Lower leg skin (tissue), 4 donors: ENCODE measurements around the gene NEURL1B. TPM values are rescaled to one million over a fixed set of nuclear protein-coding genes. Genes with fewer than 3 reads are reported as not detected.

Experiments used
- DNase-seq, 2 donors: peaks; one replicate each; pipeline ENCODE4 v3.0.0-alpha.2; 2019; ENCODE audit warnings: low spot score in 2 of 2
- H3K4me3 ChIP-seq: fragments of 200-600 bp; sonication (generic); 2 replicates; pipeline ENCODE4 v1.5.1; 2017; ENCODE audit warnings: mild to moderate bottlenecking, low read depth; ENCODE audit not compliant: poor library complexity, severe bottlenecking
- CTCF ChIP-seq, 3 donors: fragments of 450-650 bp; IDR thresholded peaks; one replicate each; pipeline ENCODE4 v1.5.1; 2016; ENCODE audit warnings: antibody characterized with exemption in 3 of 3, mild to moderate bottlenecking in 3 of 3, moderate library complexity in 2 of 3
- POLR2A ChIP-seq, 2 donors: fragments of 450-650 bp; IDR thresholded peaks; one replicate each; pipeline ENCODE4 v1.6.1; 2016 to 2017; ENCODE audit warnings: antibody characterized with exemption in 2 of 2, mild to moderate bottlenecking in 1 of 2, moderate library complexity in 1 of 2
- WGBS, 2 donors: methylation state at CpG; one replicate each; pipeline ENCODE4 v1.1.5; 2018; 5-methylcytosine and 5-hydroxymethylcytosine counted together
- intact Hi-C: fragments of 100-400 bp; cut with DNase I; formaldehyde crosslinking; loops from one replicate; pipeline ENCODE4 v1.15.0; 2023; ENCODE audit warnings: low total_unique reads
- total RNA-seq, 4 donors: library from RNA; depleted of rRNA; stranded (reverse); fragments of >200 nt; gene quantifications; one replicate each; pipeline ENCODE4 v1.1.0, GENCODE V29; 2016

The NEURL1B gene
- total RNA-seq, 4 donors from 2014 or later = 12.5 to 34.8 (median 20.9) TPM

GRCh38 chr5:172717481-172718195 is 76.6 kb downstream of the NEURL1B start:
- intact Hi-C loops = loop anchor here (5.0 kb wide), 2 partner anchors 55 to 580 kb away; partner anchors contain the start of gene DUSP1
- 74% methylated on average over 16 of the region's 16 CpGs for WGBS, 2 donors
- TF ChIP-seq CTCF (IDR thresholded peaks at IDR 0.05) (no peak), POLR2A (IDR thresholded peaks at IDR 0.05) (no peak)

GRCh38 chr5:172718527-172719114 is 77.6 kb downstream of the NEURL1B start:
- no peak for DNase-seq
- no peak for TF ChIP-seq CTCF (IDR thresholded peaks at IDR 0.05)
- H3K4me3 ChIP-seq = no peak overlapping the region
- intact Hi-C loops = loop anchor here (5.0 kb wide), 2 partner anchors 54 to 579 kb away; partner anchors contain the start of gene DUSP1
- WGBS, 2 donors = 94 to 96% methylated on average over 3 of the region's 3 CpGs

More at GRCh38 chr5:172717481-172718195, 76.6 kb downstream of the NEURL1B start:
- no peak overlapping the region for H3K4me3 ChIP-seq
- no peak for DNase-seq

GRCh38 chr5:172719211-172719610 is 78.1 kb downstream of the NEURL1B start:
- intact Hi-C loops = loop anchor here (5.0 kb wide), 2 partner anchors 53 to 578 kb away; partner anchors contain the start of gene DUSP1
- TF ChIP-seq POLR2A (IDR thresholded peaks at IDR 0.05) = no peak
- TF ChIP-seq CTCF (IDR thresholded peaks at IDR 0.05) = no peak
- no peak for DNase-seq
- 77 to 82% methylated on average over 4 of the region's 4 CpGs for WGBS, 2 donors
- H3K4me3 ChIP-seq = no peak overlapping the region

GRCh38 chr5:172720655-172721054 is 79.6 kb downstream of the NEURL1B start:
- intact Hi-C loops = no loop called here
- WGBS, 2 donors = 73 to 77% methylated on average over 5 of the region's 5 CpGs
- no peak for DNase-seq
- no peak for TF ChIP-seq CTCF (IDR thresholded peaks at IDR 0.05)
- TF ChIP-seq POLR2A (IDR thresholded peaks at IDR 0.05) = no peak
- no peak overlapping the region for H3K4me3 ChIP-seq

- H3K4me3 ChIP-seq = no peak overlapping the region
- intact Hi-C loops = no loop called here
- TF ChIP-seq POLR2A (IDR thresholded peaks at IDR 0.05) (no peak), CTCF (IDR thresholded peaks at IDR 0.05) (no peak)
- no peak for DNase-seq
- 34 to 43% methylated on average over 17 of the region's 17 CpGs for WGBS, 2 donors
These were observed 80.6 kb downstream of the NEURL1B start for GRCh38 chr5:172721455-172722326.
